Activated CD4-positive, alpha-beta T cell treated with anti-CD3 and anti-CD28 coated beads, Interleukin-2, amount 10 ng/mL, durations not matched to agents 24 days and 14 days (primary cell): Measurements from ENCODE around the gene GSS. TPM values are rescaled to one million over a fixed set of nuclear protein-coding genes. Genes with fewer than 3 reads are reported as not detected.
A peak's percentile ranks its signal among the peaks of the same experiment; 100 is the strongest.
"Not testable (repeated sequence)": the region's sequence is repeated elsewhere in the genome, so short reads cannot be mapped to it uniquely, and the experiment has no call there.

Experiments used
- DNase-seq: peaks from one replicate; pipeline ENCODE4 v3.0.0; 2022
- H3K27ac Mint-ChIP-seq: one replicate; pipeline ENCODE4 v1.8.0; 2022; ENCODE audit warnings: mild to moderate bottlenecking, mixed read lengths
- H3K27me3 Mint-ChIP-seq: one replicate; pipeline ENCODE4 v1.8.0; 2022; ENCODE audit warnings: mixed read lengths
- H3K36me3 Mint-ChIP-seq: one replicate; pipeline ENCODE4 v1.8.0; 2022; ENCODE audit warnings: low read depth, mild to moderate bottlenecking, mixed read lengths
- H3K4me1 Mint-ChIP-seq: one replicate; pipeline ENCODE4 v1.8.0; 2021; ENCODE audit warnings: mixed read lengths
- H3K4me3 Mint-ChIP-seq: one replicate; pipeline ENCODE4 v1.8.0; 2022; ENCODE audit warnings: mild to moderate bottlenecking, moderate library complexity, mixed read lengths
- H3K9me3 Mint-ChIP-seq: one replicate; pipeline ENCODE4 v1.8.0; 2021; ENCODE audit warnings: mixed read lengths
- intact Hi-C: fragments of 100-400 bp; cut with micrococcal nuclease; formaldehyde crosslinking; loops from one replicate; pipeline ENCODE4 v1.15.1; 2023
- total RNA-seq: library from RNA; stranded (reverse); gene quantifications from 2 replicates; pipeline ENCODE4 v1.2.3, GENCODE V29; 2022

Gene GSS
- total RNA-seq, 1 donor from 2014 or later, result 71.3 TPM

GRCh38 chr20:34907616-34908469, 47.8 kb downstream of the GSS start:
- Mint-ChIP-seq H3K4me3 (no peak overlapping the region), H3K27me3 (no peaks in the 10 kb centered on the region), H3K9me3 (peaks cover 1% of the 10 kb centered on the region), H3K36me3 (peaks cover 25% of the 10 kb centered on the region), H3K4me1 (peaks cover 11% of the 10 kb centered on the region), H3K27ac (peak overlapping the region; percentile 76)
- no peak for DNase-seq
- intact Hi-C loops, result no loop called here

DNA sequence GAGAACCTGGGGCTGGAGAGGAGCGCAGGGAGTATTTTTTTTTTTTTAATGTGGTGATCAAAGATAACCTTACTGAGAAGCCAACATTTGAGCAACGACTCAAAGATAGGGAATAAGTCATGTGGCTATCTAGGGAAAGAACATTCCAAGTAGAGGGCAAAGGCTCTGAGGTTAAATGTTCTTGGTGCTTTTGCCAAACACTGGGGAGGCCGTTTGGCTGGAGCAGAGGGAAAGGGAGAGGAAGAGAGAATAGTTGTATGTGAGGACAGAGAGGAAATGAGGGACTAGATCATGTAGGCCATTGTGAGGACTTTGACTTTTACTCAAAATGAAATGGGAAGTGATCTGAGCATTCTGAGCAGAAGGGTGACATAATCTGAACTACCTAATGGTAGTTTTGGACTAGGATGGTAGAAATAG, 51.4 kb downstream of the GSS start:
- intact Hi-C loops, result no loop called here
- no peaks in the 10 kb centered on the region for H3K27me3 Mint-ChIP-seq
- peaks cover 29% of the 10 kb centered on the region for H3K36me3 Mint-ChIP-seq
- H3K4me3 Mint-ChIP-seq, result no peak overlapping the region
- H3K27ac Mint-ChIP-seq, result peak overlapping the region; percentile 4
- no peaks in the 10 kb centered on the region for H3K9me3 Mint-ChIP-seq
- no peak for DNase-seq
- peaks cover 15% of the 10 kb centered on the region for H3K4me1 Mint-ChIP-seq

DNA sequence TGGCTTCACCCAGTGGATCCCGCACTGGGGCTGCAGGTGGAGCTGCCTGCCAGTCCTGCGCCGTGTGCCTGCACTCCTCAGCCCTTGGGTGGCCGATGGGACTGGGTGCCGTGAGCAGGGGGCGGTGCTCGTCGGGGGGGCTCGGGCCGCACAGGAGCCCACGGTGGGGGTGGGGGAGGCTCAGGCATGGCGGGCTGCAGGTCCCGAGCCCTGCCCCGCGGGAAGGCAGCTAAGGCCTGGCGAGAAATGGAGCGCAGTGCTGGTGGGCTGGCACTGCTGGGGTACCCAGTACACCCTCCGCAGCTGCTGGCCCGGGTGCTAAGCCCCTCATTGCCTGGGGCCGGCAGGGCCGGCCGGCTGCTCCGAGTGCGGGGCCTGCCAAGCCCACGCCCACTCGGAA, 56.9 kb downstream of the GSS start:
- H3K36me3 Mint-ChIP-seq, result peaks cover 31% of the 10 kb centered on the region
- H3K4me3 Mint-ChIP-seq, H3K9me3 Mint-ChIP-seq, H3K27me3 Mint-ChIP-seq, intact Hi-C loops, DNase-seq, H3K27ac Mint-ChIP-seq: not testable (repeated sequence)
- H3K4me1 Mint-ChIP-seq, result peaks cover 10% of the 10 kb centered on the region

DNA sequence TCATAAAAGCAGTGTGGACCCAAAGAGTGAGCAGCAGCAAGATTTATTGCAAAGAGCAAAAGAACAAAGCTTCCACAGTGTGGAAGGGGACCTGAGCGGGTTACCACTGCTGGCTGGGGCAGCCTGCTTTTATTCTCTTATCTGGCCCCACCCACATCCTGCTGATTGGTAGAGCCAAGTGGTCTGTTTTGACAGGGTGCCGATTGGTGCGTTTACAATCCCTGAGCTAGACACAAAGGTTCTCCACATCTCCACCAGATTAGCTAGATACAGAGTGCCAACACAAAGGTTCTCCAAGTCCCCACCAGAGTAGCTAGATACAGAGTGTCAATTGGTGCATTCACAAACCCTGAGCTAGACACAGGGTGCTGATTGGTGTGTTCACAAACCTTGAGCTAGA, 57.5 kb downstream of the GSS start:
- H3K36me3 Mint-ChIP-seq, result peaks cover 31% of the 10 kb centered on the region
- not testable (repeated sequence) for H3K4me3 Mint-ChIP-seq, H3K9me3 Mint-ChIP-seq

DNA sequence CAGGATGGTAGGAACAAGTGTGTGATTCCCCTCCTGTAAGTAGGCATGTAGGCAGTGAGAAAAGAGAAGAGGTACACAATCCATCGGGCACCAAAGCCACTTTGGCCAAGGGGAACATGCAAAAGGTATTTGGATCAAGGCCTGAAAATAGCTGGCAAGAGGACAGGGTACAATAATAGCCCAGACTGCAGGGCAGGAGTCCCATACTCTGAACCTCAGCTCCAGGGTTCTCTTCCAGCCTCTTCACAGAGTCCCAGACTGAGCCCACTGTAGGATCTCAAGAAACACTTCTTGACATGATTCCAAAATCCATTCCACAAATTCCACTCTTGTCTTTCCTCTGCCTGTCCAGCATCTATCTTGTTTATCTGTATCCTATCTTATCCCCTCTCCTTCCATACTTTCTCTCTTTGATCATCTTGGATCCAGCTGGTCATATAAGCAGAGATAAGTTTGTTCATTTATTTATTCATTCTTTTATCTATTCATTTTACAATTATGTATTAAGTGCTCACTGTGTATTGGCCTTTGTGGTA, 59.5 kb downstream of the GSS start:
- H3K27me3 Mint-ChIP-seq, result no peaks in the 10 kb centered on the region
- peaks cover 29% of the 10 kb centered on the region for H3K36me3 Mint-ChIP-seq
- no peak overlapping the region for H3K27ac Mint-ChIP-seq
- intact Hi-C loops, result no loop called here
- no peak for DNase-seq
- no peak overlapping the region for H3K4me3 Mint-ChIP-seq
- no peaks in the 10 kb centered on the region for H3K9me3 Mint-ChIP-seq
- H3K4me1 Mint-ChIP-seq, result peaks cover 28% of the 10 kb centered on the region

More for the DNA sequence above, 57.5 kb downstream of the GSS start:
- intact Hi-C loops, DNase-seq, H3K27ac Mint-ChIP-seq, H3K27me3 Mint-ChIP-seq: not testable (repeated sequence)
- H3K4me1 Mint-ChIP-seq, result peaks cover 11% of the 10 kb centered on the region

GRCh38 chr20:34895465-34895864, 60.1 kb downstream of the GSS start:
- Mint-ChIP-seq H3K4me3 (no peak overlapping the region), H3K9me3 (no peaks in the 10 kb centered on the region), H3K4me1 (peaks cover 33% of the 10 kb centered on the region), H3K36me3 (peaks cover 25% of the 10 kb centered on the region), H3K27ac (peak overlapping the region; percentile 74), H3K27me3 (no peaks in the 10 kb centered on the region)
- no peak for DNase-seq
- intact Hi-C loops, result no loop called here

GRCh38 chr20:34894723-34895122, 60.9 kb downstream of the GSS start:
- intact Hi-C loops, result no loop called here
- peaks cover 1% of the 10 kb centered on the region for H3K9me3 Mint-ChIP-seq
- no peaks in the 10 kb centered on the region for H3K27me3 Mint-ChIP-seq
- H3K36me3 Mint-ChIP-seq, result peaks cover 23% of the 10 kb centered on the region
- H3K27ac Mint-ChIP-seq, result no peak overlapping the region
- H3K4me3 Mint-ChIP-seq, result no peak overlapping the region
- peaks cover 40% of the 10 kb centered on the region for H3K4me1 Mint-ChIP-seq
- DNase-seq, result no peak

DNA sequence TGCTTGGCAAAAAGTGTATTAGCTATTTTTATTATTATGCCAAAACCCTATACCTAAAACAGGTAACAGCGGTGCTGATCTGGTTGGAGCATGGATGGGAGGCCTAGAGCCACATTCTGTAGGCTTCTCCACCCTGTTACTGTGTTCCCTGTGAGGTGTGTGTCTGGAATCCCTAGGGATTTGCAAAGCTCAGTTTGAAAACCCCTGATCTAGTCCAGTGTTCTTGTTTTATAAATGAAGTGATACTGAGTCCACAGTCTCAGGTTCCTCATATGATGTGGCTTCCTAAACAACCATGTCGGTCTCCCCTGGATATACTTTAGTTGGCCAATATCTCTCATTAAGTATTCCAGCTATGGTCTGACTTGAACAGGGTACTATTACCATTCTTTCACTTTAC, 62.9 kb downstream of the GSS start:
- DNase-seq, result no peak
- Mint-ChIP-seq H3K36me3 (peaks cover 26% of the 10 kb centered on the region), H3K9me3 (peaks cover 9% of the 10 kb centered on the region), H3K4me1 (peaks cover 47% of the 10 kb centered on the region), H3K4me3 (peak overlapping the region; percentile 46), H3K27ac (peak overlapping the region; percentile 82), H3K27me3 (no peaks in the 10 kb centered on the region)
- intact Hi-C loops, result no loop called here

- peak; percentile 75 for DNase-seq
- intact Hi-C loops, result loop anchor here (1.0 kb wide), 3 partner anchors 15 to 64 kb away; partner anchors contain the start of genes ACSS2, GSS and MYH7B
- Mint-ChIP-seq H3K4me1 (peaks cover 49% of the 10 kb centered on the region), H3K27ac (peak overlapping the region; percentile 90), H3K9me3 (peaks cover 9% of the 10 kb centered on the region), H3K36me3 (peaks cover 34% of the 10 kb centered on the region), H3K4me3 (peak overlapping the region; percentile 46), H3K27me3 (no peaks in the 10 kb centered on the region)
Measured at GRCh38 chr20:34891166-34892062, 64.2 kb downstream of the GSS start.

GRCh38 chr20:34888468-34888867, 67.1 kb downstream of the GSS start:
- Mint-ChIP-seq H3K27ac (peak overlapping the region; percentile 59), H3K27me3 (no peaks in the 10 kb centered on the region), H3K4me3 (no peak overlapping the region), H3K4me1 (peaks cover 47% of the 10 kb centered on the region), H3K36me3 (peaks cover 41% of the 10 kb centered on the region), H3K9me3 (peaks cover 9% of the 10 kb centered on the region)
- DNase-seq, result no peak
- intact Hi-C loops, result no loop called here

GRCh38 chr20:34887023-34887422, 68.6 kb downstream of the GSS start:
- intact Hi-C loops, result no loop called here
- Mint-ChIP-seq H3K9me3 (peaks cover 9% of the 10 kb centered on the region), H3K4me3 (no peak overlapping the region), H3K4me1 (peaks cover 46% of the 10 kb centered on the region), H3K27me3 (no peaks in the 10 kb centered on the region), H3K27ac (no peak overlapping the region), H3K36me3 (peaks cover 47% of the 10 kb centered on the region)
- DNase-seq, result no peak

DNA sequence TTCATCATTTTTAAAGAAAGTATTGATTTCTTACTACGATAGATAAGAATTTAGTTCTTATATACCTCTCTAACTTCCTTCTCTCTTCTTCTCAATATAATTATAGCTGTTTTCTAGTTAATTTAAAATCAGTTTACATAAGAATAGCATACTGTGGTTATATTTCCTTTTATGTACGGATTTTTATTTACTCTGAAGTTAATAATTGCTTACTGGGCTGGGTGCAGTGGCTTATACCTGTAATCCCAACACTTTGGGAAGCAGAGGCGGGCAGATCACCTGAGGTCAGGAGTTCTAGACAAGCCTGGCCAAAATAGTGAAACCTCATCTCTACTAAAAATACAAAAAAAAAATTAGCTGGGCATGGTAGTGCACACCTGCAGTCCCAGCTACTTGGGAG, 69.5 kb downstream of the GSS start:
- intact Hi-C loops, result no loop called here
- Mint-ChIP-seq H3K9me3 (peaks cover 9% of the 10 kb centered on the region), H3K27ac (no peak overlapping the region), H3K36me3 (peaks cover 50% of the 10 kb centered on the region), H3K27me3 (no peaks in the 10 kb centered on the region), H3K4me3 (no peak overlapping the region), H3K4me1 (peaks cover 38% of the 10 kb centered on the region)
- no peak for DNase-seq

GRCh38 chr20:34884260-34884659, 71.3 kb downstream of the GSS start:
- no peak for DNase-seq
- peaks cover 5% of the 10 kb centered on the region for H3K9me3 Mint-ChIP-seq
- H3K4me1 Mint-ChIP-seq, result peaks cover 22% of the 10 kb centered on the region
- H3K36me3 Mint-ChIP-seq, result peaks cover 47% of the 10 kb centered on the region
- intact Hi-C loops, result no loop called here
- H3K27me3 Mint-ChIP-seq, result no peaks in the 10 kb centered on the region
- no peak overlapping the region for H3K4me3 Mint-ChIP-seq
- no peak overlapping the region for H3K27ac Mint-ChIP-seq

DNA sequence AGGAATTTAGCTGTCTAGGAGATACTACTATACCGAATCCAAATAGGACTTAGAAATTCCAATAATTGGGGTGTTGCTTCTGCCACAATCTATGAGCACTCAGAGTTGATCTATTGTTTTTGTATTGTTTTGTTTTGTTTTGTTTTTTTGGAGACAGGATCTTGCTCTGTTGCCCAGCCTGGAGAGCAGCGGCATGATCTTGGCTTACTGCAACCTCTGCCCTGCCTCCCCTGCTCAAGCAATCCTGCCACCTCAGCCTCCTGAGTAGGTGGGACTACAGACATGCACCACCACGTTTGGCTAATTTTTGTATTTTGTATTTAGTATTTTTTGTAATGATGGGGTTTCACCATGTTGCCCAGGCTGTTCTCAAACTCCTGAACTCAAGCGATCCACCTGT, 71.8 kb downstream of the GSS start:
- DNase-seq, result no peak
- Mint-ChIP-seq H3K4me1 (peaks cover 25% of the 10 kb centered on the region), H3K9me3 (peaks cover 5% of the 10 kb centered on the region), H3K36me3 (peaks cover 50% of the 10 kb centered on the region), H3K27me3 (no peaks in the 10 kb centered on the region), H3K4me3 (no peak overlapping the region), H3K27ac (no peak overlapping the region)
- intact Hi-C loops, result no loop called here
